Stimulated activated naive CD8-positive, alpha-beta T cell treated with anti-CD3 and anti-CD28 coated beads, Interleukin-15, Interleukin-2, amounts not matched to agents 100 U/mL and 50 U/mL, for 24 hours (primary cell): ENCODE measurements around the gene CCDC90B.
"Not testable (repeated sequence)": the region's sequence is repeated elsewhere in the genome, so short reads cannot be mapped to it uniquely, and the experiment has no call there.

ENCODE experiments used
- ATAC-seq: fragments of 150-1000 bp; cut with Tn5 transposase; one replicate; pipeline ENCODE4 v1.10.0; 2021
- DNase-seq: peaks from one replicate; pipeline ENCODE4 v3.0.0; 2021

The CCDC90B gene

DNA sequence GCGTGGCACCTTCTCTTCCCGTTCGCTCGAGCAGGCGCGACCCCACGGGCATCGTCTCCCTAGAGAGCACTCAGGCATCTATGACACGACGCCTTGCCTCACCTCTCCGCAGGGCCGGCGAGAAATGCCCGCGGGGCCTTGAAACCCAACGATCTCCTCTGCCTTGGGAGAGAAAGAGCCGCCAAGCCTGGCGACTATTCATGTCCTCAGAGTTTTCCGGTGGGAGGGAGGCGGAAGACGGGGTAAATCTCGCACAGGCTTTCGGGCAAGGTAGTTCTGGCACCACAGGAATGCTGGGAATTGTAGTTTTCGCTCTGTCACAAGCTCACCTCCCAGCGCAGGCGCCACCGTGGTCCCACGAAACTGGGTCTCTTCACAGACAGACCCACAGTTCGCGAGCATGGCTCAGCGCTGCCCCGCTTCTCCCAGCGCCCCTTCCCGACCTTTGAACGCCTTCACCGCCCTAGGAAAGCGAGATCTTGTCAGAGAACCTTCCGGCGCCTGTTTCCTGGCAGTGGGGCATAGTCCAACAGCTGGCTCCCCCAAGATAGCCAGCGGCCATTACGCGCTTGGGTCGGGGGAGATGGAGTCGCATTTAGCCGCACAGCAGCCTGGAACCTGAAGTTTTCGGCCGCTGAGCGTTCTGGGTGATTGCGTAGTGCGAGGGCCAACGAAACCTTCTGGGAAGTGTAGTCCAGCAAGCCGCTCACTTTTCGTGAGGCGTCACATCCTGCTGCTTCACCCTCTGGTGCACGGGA is at the start of gene CCDC90B:
Gene CCDC90B, minus strand, starts transcription at position 597 of the 758 bp plus-strand sequence. Its CDS starts 395 bp downstream, at position 202.
- peak; percentile 89 for DNase-seq
- peak; percentile 96 for ATAC-seq

DNA sequence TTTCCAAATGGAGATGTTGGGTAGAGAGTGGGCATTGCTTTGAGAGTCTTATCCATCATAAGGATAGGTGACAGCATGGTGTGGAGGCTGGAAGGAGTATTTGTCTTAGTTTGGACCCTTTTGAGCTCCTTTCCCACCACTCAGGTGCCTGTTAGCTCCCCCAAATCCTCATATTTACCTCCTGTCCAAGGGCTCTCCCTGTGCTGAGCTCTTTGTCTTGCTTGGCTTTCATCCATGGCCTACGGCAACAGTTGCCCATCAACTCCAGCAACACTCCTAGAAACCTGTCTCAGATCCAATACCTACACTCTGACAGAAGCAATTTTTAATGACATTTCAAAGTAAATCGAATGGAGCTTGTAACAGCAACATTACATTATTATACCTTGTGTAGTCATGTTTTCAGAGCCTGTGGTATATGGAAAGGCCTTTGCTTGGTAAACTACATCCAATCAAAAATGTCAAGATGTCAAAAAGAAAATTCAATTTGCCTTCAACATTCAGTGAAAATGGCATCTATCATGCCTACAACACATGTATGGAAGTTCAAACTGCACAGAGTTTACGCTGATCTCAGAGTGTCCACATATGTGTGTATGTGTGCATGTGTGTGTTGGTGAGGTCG is 49.4 kb upstream of the CCDC90B start:
- ATAC-seq = no peak
- no peak for DNase-seq

GRCh38 chr11:83330303-83330702 is 44.1 kb upstream of the CCDC90B start:
- ATAC-seq (no peak), DNase-seq (no peak)

GRCh38 chr11:83326326-83326725 is 40.2 kb upstream of the CCDC90B start:
- ATAC-seq (no peak), DNase-seq (no peak)

DNA sequence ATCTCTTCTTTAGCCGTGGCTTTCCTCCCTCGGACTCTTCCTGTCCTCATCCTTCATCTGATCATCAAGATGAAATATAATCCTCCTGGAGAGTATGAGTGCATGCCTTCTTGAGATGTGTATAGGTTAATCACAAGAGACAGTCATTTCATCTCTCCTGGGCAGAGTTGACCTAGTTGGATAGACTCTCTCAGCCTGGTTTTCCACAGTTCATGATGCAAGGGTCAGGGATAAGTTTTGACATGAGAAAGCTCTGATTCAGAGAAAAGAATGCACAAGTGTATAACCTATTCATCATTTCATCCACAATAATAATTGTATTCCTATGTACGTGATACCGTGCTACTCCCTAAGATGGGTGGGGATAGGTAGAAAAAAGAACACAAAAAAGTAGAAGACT is 33.2 kb upstream of the CCDC90B start:
- DNase-seq (no peak), ATAC-seq (no peak)

DNA sequence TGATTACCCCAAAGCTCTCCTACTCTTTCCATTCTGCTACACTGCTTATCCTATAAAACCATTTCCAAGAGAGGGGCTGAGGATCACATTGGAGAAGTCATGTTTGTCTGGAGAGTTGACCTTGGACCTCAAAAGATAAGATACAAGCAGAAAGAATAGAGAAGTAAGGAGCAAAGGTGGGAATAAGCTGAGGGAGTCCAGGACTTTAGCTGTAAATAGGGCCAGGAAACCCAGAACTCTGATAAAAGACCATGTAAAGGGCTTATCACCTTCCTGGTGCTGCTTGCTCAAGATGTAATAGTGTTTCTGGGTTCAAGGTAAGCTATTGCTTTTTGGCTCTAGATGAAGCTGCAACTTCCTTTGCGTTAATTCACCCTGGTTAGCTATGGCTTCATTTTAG is 32.8 kb upstream of the CCDC90B start:
- no peak for DNase-seq
- ATAC-seq = no peak

- ATAC-seq (no peak), DNase-seq (no peak)
These were observed 31.9 kb upstream of the CCDC90B start for GRCh38 chr11:83317757-83318690.

GRCh38 chr11:83316897-83317268 is 30.7 kb upstream of the CCDC90B start:
- DNase-seq, ATAC-seq: not testable (repeated sequence)

- DNase-seq, ATAC-seq: not testable (repeated sequence)
These were observed 30.2 kb upstream of the CCDC90B start for GRCh38 chr11:83316143-83316896.

DNA sequence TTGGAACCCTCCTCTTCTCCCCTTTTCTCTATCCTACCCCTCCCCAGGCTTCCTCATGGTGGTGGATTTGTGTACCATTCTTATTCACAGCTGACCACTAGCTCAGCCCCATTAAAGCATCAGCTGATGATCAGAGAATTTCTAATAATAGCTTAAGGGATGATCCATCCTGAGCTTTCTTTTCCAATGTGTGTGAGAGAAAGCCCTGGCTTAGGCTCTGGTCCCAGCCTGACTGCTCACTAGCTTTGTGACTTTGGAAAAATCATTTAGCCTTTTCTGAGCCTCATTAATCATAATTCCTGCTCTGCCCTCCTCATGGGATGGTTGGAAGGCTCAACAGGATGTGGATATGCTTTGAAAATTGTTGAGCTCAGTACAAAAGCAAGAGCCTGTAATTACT is 26.3 kb upstream of the CCDC90B start:
- ATAC-seq (no peak), DNase-seq (no peak)

- DNase-seq (no peak), ATAC-seq (no peak)
These were observed 25.5 kb upstream of the CCDC90B start for GRCh38 chr11:83311701-83312100.

DNA sequence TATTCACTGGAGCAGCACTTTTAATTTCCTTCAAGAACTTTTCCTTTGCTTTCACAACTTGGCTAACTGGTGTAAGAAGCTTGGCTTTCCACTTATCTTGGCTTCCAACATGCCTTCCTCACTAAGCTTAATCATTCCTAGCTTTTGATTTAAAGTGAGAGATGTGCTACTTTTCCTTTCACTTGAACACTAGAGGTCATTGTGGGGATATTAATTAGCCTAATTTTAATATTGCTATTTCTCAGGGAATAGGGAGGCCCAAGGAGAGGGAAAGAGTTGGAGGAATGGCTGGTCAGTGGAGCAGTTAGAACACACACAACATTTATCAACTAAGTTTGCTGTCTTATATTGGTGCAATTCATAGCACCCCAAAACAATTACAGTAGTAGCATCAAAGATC is 24.6 kb upstream of the CCDC90B start:
- ATAC-seq (no peak), DNase-seq (no peak)

- not testable (repeated sequence) for DNase-seq, ATAC-seq
These were observed 22.4 kb upstream of the CCDC90B start for GRCh38 chr11:83308536-83308935.

- no peak for DNase-seq
- ATAC-seq = no peak
These were observed 20.3 kb upstream of the CCDC90B start for GRCh38 chr11:83306200-83307080.

DNA sequence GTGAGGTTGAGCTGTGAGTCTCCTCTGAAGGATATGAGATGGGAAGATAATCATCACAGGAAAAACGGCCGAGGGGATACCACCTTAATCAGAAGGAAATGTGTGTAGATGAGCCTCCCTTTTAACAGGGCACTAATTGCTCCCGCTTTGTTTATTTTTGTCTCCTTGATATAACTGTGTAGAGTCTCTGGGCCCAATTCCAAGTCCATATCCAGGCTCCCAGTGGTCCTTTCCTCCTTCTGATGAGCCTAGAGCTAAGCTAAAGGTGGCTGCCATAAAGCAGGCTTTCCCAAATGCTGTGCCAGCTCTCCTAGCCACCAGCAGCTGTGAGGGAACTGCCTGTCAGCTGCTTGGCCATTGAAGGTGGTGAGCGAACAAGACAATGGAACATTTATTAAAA is 17.1 kb upstream of the CCDC90B start:
- no peak for ATAC-seq
- DNase-seq = no peak

DNA sequence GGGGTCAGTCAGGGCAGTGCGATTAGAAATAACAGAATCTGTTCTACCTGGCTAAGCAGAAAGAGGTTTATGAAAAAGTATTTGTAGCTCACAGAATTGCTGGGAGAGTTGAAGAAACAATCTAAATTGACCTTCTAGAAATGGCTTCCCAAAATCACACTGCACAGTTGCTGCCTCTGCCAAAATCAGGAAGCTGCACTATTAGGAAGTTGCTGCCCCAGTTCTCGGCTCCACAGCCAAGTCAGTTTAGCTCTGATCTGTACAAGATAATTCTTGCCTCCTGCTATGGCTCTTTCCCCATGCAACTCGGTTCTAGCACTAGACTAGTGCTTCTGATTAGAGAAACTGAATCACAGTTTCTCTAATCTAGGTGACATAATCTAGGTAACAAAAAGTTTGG is 16.0 kb upstream of the CCDC90B start:
- no peak for ATAC-seq
- DNase-seq = no peak

- ATAC-seq (no peak), DNase-seq (no peak)
These were observed 13.5 kb upstream of the CCDC90B start for GRCh38 chr11:83299681-83300080.

DNA sequence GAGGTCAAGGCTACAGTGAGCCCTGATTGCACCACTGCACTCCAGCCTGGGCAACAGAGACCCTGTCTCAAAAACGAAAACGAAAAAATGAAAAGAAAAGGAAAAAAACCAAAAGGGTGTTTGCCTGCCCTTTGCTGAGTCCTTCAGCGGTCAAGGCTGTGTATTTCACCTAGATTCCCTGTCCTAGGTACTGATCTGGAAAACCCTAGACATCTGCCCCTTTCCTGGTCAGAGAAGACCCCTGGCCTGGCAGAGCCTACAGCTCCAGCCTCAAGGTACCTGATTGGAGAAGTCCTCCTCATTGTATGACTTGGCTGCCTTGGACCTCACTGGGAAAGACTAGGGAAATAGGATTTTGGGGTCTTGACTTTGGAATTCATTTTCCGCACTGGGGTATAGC is 8.0 kb upstream of the CCDC90B start:
- ATAC-seq = no peak
- no peak for DNase-seq

GRCh38 chr11:83293457-83293774 is 7.2 kb upstream of the CCDC90B start:
- no peak for DNase-seq
- no peak for ATAC-seq

- ATAC-seq (peak; percentile 85), DNase-seq (peak; percentile 27)
These were observed 6.7 kb upstream of the CCDC90B start for GRCh38 chr11:83292709-83293456.
